ENCODE data around the gene TMEM39B.

DNA sequence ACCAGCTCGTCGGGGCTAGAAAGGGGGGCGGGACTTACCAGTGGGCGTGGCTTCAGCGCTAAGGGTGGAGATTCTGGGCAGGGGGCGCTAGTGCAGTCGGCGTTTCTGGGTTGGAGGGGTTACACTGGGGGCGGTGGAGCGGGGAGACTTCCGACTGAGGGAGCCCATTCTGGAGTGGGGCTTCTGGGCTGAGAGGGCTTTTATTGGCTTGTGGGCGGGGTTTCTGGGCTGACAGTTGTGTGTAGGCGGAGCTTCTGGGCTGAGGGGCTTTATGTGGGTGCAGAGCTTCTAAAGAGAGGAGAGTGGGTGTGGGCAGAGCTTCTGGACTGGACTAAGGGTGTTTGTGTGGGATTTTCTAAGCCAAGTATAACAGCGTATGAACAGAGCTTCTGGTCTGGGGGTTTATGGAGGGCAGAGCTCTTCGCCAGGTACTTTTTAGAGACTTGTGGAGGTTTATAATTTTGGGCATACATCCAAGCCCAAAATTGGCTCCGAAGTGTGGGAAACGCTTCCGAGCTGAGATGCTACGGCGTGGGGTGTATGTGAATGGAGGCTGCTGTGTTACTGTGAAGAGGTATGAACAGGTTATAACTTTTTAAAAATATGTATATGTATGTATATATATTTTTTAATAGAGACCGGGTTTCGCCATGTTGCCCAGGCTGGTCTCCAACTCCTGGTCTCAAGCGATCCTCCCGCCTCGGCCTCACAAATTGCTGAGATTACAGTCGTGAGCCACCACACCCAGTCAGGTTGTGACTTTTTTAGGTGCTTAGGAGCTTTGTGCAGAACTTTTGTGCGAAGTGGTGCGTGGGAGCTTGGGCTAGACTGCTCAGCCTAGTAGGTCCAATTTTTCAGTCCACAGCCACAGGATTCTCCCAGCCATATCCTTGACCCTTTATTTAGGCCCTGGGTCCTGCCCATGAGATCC lies 825 bp downstream of the TMEM39B start:
- TF ChIP-seq TAF1 (IDR thresholded peaks at IDR 0.05; ENCODE audit: low read depth) (no peak), NFIC (IDR thresholded peaks at IDR 0.05) (no peak), EGR1 (IDR thresholded peaks at IDR 0.05) (no peak), RAD21 (IDR thresholded peaks at IDR 0.05; ENCODE audit: low read depth) (no peak), YY1 (IDR thresholded peaks at IDR 0.05; ENCODE audit: low read depth) (no peak), EP300 (IDR thresholded peaks at IDR 0.05; ENCODE audit: borderline replicate concordance) (no peak)
- TF ChIP-seq, protein P1, sequence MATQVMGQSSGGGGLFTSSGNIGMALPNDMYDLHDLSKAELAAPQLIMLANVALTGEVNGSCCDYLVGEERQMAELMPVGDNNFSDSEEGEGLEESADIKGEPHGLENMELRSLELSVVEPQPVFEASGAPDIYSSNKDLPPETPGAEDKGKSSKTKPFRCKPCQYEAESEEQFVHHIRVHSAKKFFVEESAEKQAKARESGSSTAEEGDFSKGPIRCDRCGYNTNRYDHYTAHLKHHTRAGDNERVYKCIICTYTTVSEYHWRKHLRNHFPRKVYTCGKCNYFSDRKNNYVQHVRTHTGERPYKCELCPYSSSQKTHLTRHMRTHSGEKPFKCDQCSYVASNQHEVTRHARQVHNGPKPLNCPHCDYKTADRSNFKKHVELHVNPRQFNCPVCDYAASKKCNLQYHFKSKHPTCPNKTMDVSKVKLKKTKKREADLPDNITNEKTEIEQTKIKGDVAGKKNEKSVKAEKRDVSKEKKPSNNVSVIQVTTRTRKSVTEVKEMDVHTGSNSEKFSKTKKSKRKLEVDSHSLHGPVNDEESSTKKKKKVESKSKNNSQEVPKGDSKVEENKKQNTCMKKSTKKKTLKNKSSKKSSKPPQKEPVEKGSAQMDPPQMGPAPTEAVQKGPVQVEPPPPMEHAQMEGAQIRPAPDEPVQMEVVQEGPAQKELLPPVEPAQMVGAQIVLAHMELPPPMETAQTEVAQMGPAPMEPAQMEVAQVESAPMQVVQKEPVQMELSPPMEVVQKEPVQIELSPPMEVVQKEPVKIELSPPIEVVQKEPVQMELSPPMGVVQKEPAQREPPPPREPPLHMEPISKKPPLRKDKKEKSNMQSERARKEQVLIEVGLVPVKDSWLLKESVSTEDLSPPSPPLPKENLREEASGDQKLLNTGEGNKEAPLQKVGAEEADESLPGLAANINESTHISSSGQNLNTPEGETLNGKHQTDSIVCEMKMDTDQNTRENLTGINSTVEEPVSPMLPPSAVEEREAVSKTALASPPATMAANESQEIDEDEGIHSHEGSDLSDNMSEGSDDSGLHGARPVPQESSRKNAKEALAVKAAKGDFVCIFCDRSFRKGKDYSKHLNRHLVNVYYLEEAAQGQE (IDR thresholded peaks at IDR 0.05; ENCODE audit: low read depth), result no peak
- TF ChIP-seq, protein P2, sequence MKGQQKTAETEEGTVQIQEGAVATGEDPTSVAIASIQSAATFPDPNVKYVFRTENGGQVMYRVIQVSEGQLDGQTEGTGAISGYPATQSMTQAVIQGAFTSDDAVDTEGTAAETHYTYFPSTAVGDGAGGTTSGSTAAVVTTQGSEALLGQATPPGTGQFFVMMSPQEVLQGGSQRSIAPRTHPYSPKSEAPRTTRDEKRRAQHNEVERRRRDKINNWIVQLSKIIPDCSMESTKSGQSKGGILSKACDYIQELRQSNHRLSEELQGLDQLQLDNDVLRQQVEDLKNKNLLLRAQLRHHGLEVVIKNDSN (IDR thresholded peaks at IDR 0.05), result no peak
- TF ChIP-seq, protein P3, sequence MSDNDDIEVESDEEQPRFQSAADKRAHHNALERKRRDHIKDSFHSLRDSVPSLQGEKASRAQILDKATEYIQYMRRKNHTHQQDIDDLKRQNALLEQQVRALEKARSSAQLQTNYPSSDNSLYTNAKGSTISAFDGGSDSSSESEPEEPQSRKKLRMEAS (IDR thresholded peaks at IDR 0.05), result no peak

Data from Ishikawa (cell line).